IPS-15b (cell line): ENCODE measurements around the gene SLC12A8.

Experiments used
- H3K27me3 ChIP-seq: one replicate; pipeline ENCODE4 v1.6.1; 2013; ENCODE audit warnings: low read length; ENCODE audit not compliant: control insufficient read depth, insufficient read depth
- H3K36me3 ChIP-seq: one replicate; pipeline ENCODE4 v1.6.1; 2013; ENCODE audit warnings: low read length; ENCODE audit not compliant: control insufficient read depth, insufficient read depth
- H3K4me1 ChIP-seq: one replicate; pipeline ENCODE4 v1.6.1; 2013; ENCODE audit warnings: mild to moderate bottlenecking, low read length; ENCODE audit not compliant: control insufficient read depth, insufficient read depth
- H3K4me3 ChIP-seq: one replicate; pipeline ENCODE4 v1.5.1; 2013; ENCODE audit warnings: low read depth, low read length
- H3K9ac ChIP-seq: one replicate; pipeline ENCODE4 v1.6.1; 2013; ENCODE audit warnings: low read depth, mild to moderate bottlenecking, low read length
- H3K9me3 ChIP-seq: one replicate; pipeline ENCODE4 v1.6.1; 2013; ENCODE audit warnings: mild to moderate bottlenecking, low read length; ENCODE audit not compliant: control insufficient read depth, insufficient read depth

SLC12A8 gene

DNA sequence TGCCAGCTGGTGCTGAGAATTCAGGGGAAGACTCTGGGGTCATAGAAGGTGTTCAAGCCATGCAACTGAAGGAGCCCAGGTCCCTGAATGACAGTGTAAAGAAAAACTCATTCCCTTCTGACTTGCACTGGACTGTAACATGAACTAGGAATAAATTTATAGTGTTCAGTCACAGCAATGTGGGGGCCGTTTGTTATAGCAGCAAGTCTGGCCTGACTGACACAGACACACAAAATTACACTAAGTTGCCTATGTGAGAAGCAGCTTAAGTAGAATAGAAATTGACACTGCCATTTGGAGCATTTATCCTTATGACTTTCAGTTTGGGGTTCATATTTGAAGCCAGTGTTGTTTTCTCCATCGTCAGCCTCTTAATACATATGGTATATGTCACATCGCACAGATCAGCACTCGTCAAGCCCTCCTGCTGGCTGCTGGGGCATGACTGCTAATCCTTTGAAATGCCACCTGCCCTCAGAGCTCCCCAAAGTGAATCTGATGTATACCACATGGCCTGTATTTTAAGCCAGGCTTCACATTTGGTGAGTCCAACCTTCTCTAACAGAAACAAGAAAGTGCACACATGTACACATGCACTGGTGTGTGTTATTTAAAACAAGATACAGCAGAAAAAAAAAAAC is 139.7 kb downstream of the SLC12A8 start:
- Histone ChIP-seq H3K4me3 (no peak overlapping the region), H3K27me3 (no peaks in the 10 kb centered on the region), H3K4me1 (peaks cover 4% of the 10 kb centered on the region), H3K36me3 (no peaks in the 10 kb centered on the region), H3K9me3 (no peaks in the 10 kb centered on the region), H3K9ac (no peak overlapping the region)

DNA sequence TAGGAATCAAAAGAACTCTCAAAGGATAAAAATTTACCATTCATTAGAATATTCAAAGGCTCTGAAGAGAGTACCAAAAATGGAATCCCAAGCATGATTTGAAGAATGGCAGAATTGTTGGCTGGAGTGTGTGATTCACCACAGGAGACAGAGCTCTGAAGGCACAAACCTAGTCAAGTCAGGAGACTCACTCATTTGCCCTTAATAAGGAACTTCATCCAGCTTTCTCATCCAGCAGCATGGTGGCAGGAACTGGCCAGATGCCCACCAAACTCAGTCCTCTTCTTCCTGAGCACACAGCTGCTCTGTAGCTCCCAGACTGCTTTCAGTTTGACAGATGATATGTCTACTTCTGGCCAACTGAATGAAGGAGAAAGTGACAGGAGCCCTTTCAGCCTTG is 140.2 kb downstream of the SLC12A8 start:
- H3K27me3 ChIP-seq = no peaks in the 10 kb centered on the region
- peaks cover 4% of the 10 kb centered on the region for H3K4me1 ChIP-seq
- H3K9ac ChIP-seq = no peak overlapping the region
- no peaks in the 10 kb centered on the region for H3K36me3 ChIP-seq
- no peak overlapping the region for H3K4me3 ChIP-seq
- no peaks in the 10 kb centered on the region for H3K9me3 ChIP-seq

DNA sequence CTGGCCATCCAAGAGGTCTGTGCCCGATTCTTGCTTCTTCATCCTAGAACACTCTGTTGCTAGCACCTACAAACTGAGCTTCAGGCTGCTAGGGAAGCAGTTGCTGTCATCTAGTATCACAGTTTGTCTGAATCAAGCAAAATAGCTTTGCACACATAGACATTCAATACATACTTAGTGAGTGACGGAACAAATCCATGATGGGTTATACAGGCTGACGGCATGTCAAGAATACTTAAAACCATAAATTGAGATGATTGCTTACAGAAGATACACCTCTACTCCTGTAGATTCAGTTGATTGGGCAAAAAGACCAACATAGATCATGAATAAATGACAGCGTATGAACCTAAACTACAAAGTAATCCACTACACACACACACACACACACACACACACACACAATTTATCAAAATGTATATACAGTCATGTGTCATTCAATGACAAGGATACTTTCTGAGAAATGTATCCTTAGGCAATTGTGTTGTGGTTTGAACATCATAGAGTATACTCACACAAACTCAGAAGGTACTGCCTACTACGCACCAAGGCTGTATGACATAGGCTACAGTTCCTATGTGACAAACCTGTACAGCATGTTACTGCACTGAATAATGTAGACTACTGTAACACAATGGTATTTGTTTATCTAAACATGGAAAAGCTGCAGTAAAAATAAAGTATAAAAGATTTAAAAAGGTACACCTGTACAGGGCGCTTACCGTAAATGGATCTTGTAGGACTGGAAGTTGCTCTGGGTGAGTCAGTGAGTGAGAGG is 142.4 kb downstream of the SLC12A8 start:
- H3K9me3 ChIP-seq = no peaks in the 10 kb centered on the region
- no peak overlapping the region for H3K9ac ChIP-seq
- no peak overlapping the region for H3K4me3 ChIP-seq
- H3K27me3 ChIP-seq = no peaks in the 10 kb centered on the region
- H3K4me1 ChIP-seq = no peaks in the 10 kb centered on the region
- H3K36me3 ChIP-seq = no peaks in the 10 kb centered on the region

DNA sequence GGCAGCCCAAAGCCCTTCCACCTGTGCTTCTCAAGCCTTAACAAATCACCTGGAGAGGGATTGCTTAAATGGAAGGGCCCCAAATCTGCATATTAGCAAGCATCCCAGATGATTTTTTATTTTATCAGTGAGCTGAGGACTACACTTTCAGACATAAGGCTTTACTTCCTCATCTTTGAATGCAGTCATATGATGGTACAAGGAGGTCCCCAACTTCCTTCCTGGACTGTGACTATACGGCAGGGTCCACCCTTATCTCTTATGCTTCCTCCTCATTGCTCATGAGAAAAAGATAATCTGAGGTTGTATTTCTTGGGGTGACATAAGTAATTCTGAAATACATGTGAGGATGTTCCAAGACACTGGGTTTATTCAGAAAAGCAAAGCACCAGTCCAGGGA is 143.1 kb downstream of the SLC12A8 start:
- no peak overlapping the region for H3K4me3 ChIP-seq
- no peaks in the 10 kb centered on the region for H3K27me3 ChIP-seq
- H3K36me3 ChIP-seq = no peaks in the 10 kb centered on the region
- H3K9me3 ChIP-seq = no peaks in the 10 kb centered on the region
- H3K9ac ChIP-seq = no peak overlapping the region
- H3K4me1 ChIP-seq = no peaks in the 10 kb centered on the region

DNA sequence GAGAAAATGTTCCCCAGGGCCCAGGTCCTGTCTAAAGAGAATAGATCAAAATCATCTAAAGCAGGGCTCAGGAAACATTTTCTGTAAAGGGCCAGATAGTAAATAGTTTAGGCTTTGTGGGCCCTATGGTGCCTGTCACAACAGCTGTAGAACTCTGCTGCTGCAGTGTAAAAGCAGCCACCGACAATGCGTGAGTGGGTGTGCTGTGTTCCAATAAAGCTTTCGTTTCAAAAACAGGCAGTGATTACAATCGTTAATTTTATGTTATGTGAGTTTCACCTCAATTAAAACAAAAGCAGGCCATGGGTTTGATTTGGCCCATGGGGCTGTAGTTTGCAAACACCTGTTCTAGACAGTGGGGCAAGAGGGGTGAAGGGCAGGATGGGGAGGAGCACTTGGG is 144.3 kb downstream of the SLC12A8 start:
- no peaks in the 10 kb centered on the region for H3K9me3 ChIP-seq
- H3K4me1 ChIP-seq = no peaks in the 10 kb centered on the region
- no peaks in the 10 kb centered on the region for H3K36me3 ChIP-seq
- H3K27me3 ChIP-seq = no peaks in the 10 kb centered on the region
- no peak overlapping the region for H3K4me3 ChIP-seq
- H3K9ac ChIP-seq = no peak overlapping the region

DNA sequence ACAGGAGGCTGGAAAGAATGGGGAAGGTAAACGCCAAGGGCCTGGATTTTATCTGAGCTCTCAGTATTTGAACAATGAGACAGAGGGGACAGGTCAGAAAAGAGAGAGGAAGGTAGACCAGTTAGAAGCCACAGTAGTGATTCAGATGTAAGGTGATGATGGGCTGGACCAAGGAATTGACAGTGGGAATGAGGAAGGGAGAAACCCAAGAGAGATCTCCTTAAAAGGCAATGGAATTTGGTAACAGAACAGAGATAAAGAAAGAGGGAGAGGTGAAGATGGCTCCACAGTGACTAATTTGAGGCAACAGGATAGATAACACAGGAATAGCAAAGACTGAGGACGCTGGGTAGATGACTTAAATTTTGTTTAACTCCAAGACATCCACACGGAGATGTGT is 145.3 kb downstream of the SLC12A8 start:
- no peaks in the 10 kb centered on the region for H3K4me1 ChIP-seq
- no peaks in the 10 kb centered on the region for H3K36me3 ChIP-seq
- no peaks in the 10 kb centered on the region for H3K27me3 ChIP-seq
- no peaks in the 10 kb centered on the region for H3K9me3 ChIP-seq
- no peak overlapping the region for H3K9ac ChIP-seq
- no peak overlapping the region for H3K4me3 ChIP-seq

DNA sequence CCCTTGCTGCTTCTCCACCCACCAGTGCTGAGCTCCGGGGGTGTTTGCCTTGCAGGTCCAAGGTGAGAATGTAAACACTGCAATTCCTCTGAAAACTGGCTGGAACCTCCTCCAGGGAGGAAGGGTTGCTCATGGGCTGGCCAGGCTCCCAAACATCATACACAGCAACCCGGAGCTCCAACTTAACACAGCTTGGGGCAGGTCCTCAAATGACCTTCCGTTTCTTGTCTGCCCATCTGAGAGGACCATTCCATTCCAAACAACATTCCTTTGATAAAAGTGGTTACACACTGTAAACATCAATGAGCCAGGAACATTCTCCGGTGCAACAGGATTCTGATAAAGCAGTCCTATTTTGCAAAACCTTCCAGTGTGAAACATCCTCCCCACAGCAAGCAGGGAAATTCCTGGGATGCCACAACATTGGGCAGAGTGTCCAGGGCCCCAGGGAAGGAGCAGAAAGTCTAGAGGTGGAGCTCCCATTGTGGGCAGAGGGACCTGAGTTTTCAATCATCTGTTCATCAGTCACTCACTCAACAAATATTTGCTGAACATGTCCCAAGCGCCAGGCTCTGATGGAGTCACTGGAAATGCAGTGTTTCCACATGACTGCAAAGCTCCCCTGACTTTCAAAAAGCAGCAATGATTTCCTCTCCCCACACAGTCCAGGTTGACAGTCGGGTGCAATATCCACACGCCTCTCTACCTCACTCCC is 149.5 kb downstream of the SLC12A8 start:
- H3K9ac ChIP-seq = no peak overlapping the region
- H3K4me1 ChIP-seq = peaks cover 4% of the 10 kb centered on the region
- H3K9me3 ChIP-seq = no peaks in the 10 kb centered on the region
- H3K36me3 ChIP-seq = no peaks in the 10 kb centered on the region
- peaks cover 20% of the 10 kb centered on the region for H3K27me3 ChIP-seq
- no peak overlapping the region for H3K4me3 ChIP-seq

DNA sequence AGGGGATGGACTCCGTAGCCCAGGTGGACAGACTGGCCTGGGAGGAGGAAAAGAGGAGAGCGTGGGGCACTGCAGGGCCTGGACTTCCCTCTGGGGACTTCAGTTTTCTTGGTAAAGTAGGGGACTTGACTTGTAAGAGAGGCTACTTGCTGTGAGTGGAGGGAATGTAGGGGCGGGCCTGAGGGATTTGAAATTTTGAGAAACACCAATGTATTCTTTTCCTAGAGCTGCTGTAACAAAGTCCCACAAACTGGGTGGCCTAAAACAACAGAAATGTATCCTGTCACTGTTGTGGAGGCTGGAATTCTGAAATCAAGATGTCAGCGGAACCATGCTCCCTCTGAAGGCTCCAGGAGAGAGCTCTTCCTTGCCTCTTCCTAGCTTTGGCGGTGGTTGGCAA is 150.9 kb downstream of the SLC12A8 start:
- Histone ChIP-seq H3K4me3 (no peak overlapping the region), H3K27me3 (peaks cover 34% of the 10 kb centered on the region), H3K9me3 (no peaks in the 10 kb centered on the region), H3K36me3 (no peaks in the 10 kb centered on the region), H3K4me1 (peaks cover 6% of the 10 kb centered on the region), H3K9ac (no peak overlapping the region)

DNA sequence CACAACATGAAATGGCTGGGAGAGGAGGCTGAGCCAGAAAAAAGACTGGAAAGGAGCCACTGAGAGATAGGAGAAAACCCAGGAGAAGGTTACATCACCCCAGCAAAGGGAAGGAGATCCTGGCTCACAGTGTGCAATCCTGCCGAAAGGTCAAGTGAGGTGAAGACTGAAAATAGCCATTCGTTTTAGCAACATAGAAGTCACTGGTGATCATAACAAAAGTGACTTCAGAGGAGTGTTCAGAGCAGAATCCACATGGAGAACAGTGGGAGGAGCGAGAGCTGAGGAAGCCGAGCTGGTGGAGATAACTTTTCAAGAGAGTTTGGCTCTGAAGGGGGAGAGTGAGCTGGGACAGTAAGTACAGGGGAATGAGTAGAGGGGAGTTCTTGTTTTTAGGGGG is 151.4 kb downstream of the SLC12A8 start:
- no peak overlapping the region for H3K4me3 ChIP-seq
- H3K9me3 ChIP-seq = no peaks in the 10 kb centered on the region
- no peak overlapping the region for H3K9ac ChIP-seq
- H3K4me1 ChIP-seq = peaks cover 9% of the 10 kb centered on the region
- H3K27me3 ChIP-seq = peaks cover 39% of the 10 kb centered on the region
- no peaks in the 10 kb centered on the region for H3K36me3 ChIP-seq

DNA sequence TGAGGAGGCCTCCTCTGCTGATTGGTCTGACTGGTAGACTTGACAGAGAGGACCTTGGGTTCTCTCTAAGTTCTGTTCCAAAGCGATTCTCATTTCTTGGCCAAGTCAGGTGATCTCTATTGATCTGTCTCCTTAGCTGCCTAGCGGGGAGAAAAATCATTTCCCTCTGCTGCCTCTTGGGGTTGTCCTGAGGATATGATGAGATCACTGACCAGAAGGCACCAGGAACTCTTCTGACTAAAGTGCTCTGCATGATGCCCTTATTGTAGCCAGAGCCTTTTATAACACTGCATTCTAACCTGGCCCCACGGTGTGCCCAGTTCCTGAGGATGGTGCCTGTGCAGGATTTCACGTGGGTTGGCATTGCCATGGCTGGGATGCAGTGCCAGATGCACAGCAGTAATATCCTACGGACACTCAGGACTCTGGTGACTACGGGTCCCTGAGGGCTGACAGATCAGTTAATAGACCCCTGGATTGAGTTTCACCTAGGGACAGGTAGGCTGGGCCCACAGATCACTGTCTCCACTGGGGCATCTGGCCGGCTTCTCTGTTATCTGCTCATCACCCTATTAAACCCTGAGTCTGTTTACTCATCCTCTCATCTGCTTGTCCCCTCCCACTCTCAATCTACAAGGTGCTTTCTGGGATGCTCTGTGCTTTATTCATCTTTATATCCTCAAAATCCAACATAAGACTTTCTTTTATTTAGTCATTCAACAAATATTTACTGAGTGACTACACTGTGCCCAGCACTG is 152.9 kb downstream of the SLC12A8 start:
- H3K4me3 ChIP-seq = no peak overlapping the region
- H3K9ac ChIP-seq = no peak overlapping the region
- no peaks in the 10 kb centered on the region for H3K9me3 ChIP-seq
- no peaks in the 10 kb centered on the region for H3K36me3 ChIP-seq
- H3K27me3 ChIP-seq = peaks cover 45% of the 10 kb centered on the region
- H3K4me1 ChIP-seq = peaks cover 12% of the 10 kb centered on the region

DNA sequence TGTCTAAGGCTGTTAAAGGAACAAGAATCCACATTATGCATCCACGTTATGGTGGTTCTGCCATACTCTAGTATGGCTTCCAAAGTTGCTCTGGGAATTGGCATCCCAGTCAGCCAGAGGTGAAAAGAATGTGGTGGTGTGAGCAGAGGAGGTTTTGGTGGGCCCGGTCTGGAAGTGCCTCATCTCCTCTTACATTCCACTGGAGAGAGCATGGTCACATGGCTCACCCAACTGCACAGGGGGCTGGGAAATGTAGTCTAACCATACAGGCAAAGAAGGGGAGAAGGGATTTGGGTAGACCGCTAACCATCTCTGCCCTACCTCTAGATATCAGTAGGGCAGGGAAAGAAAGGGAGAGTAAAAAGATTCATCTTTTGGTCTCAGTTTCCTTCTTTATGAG is 153.6 kb downstream of the SLC12A8 start:
- H3K4me1 ChIP-seq = peaks cover 16% of the 10 kb centered on the region
- H3K9ac ChIP-seq = no peak overlapping the region
- H3K36me3 ChIP-seq = no peaks in the 10 kb centered on the region
- peaks cover 50% of the 10 kb centered on the region for H3K27me3 ChIP-seq
- H3K9me3 ChIP-seq = no peaks in the 10 kb centered on the region
- H3K4me3 ChIP-seq = no peak overlapping the region
